Lung (tissue), 12 donors: ENCODE measurements around the gene GFPT2. TPM values are rescaled to one million over a fixed set of nuclear protein-coding genes. Genes with fewer than 3 reads are reported as not detected.

Experiments
- ATAC-seq: fragments of 200-7000 bp; cut with Tn5 transposase; one replicate; pipeline ENCODE4 v1.9.1; 2020; ENCODE audit warnings: moderate number of reproducible peaks; ENCODE audit not compliant: insufficient read depth, low FRiP score
- DNase-seq, 3 donors: peaks; one replicate each; pipeline ENCODE4 v3.0.0-alpha.2; 2013 to 2017
- H3K27ac ChIP-seq, 2 donors: one replicate each; pipeline ENCODE4 v1.5.1; 2013; ENCODE audit warnings: mild to moderate bottlenecking in 2 of 2, moderate library complexity in 2 of 2, control low read depth in 1 of 2, inconsistent platforms in 1 of 2, low read depth in 1 of 2, low read length in 1 of 2
- H3K27me3 ChIP-seq, 3 donors: one replicate each; pipeline ENCODE4 v1.5.1; 2013; ENCODE audit warnings: low read length in 2 of 3; ENCODE audit not compliant: control insufficient read depth in 3 of 3, insufficient read depth in 3 of 3
- H3K36me3 ChIP-seq, 4 donors: one replicate each; pipeline ENCODE4 v1.5.1; 2013; ENCODE audit warnings: low read length in 4 of 4, mild to moderate bottlenecking in 1 of 4, moderate library complexity in 1 of 4; ENCODE audit not compliant: control insufficient read depth in 4 of 4, insufficient read depth in 4 of 4
- H3K4me1 ChIP-seq, 5 donors: one replicate each; pipeline ENCODE4 v1.5.1; 2013; ENCODE audit warnings: low read length in 5 of 5, mild to moderate bottlenecking in 2 of 5, moderate library complexity in 1 of 5; ENCODE audit not compliant: control insufficient read depth in 5 of 5, insufficient read depth in 5 of 5
- H3K4me3 ChIP-seq: one replicate; pipeline ENCODE4 v1.5.1; 2013; ENCODE audit warnings: mild to moderate bottlenecking, control low read depth, moderate library complexity
- H3K9ac ChIP-seq, 2 donors: one replicate each; pipeline ENCODE4 v1.5.1; 2013; ENCODE audit warnings: low read length in 2 of 2, control low read depth in 1 of 2; ENCODE audit not compliant: insufficient read depth in 1 of 2
- H3K9me3 ChIP-seq, 4 donors: one replicate each; pipeline ENCODE4 v1.5.1; 2013; ENCODE audit warnings: low read length in 3 of 4, mild to moderate bottlenecking in 1 of 4, moderate library complexity in 1 of 4; ENCODE audit not compliant: control insufficient read depth in 4 of 4, insufficient read depth in 3 of 4
- CTCF ChIP-seq: IDR thresholded peaks from 2 replicates; pipeline ENCODE4 v1.5.1; 2012; ENCODE audit warnings: mild to moderate bottlenecking; ENCODE audit errors: control extremely low read depth, extremely low read depth
- WGBS, 2 donors: extraction: QIAGEN DNeasy Blood & Tissue Kit; methylation state at CpG; one replicate each; pipeline ENCODE4 v1.1.7; 2013; 5-methylcytosine and 5-hydroxymethylcytosine counted together
- polyA plus RNA-seq, 2 donors: library from polyadenylated mRNA; stranded (reverse); fragments of 200-250 nt; gene quantifications; one replicate each; pipeline ENCODE4 v1.2.1, GENCODE V29; 2013
- total RNA-seq, 2 donors: library from RNA; depleted of rRNA in 1 of 2; stranded (reverse); fragments of >200 nt in 1 of 2; gene quantifications; one replicate each; pipeline ENCODE4 v1.2.1, GENCODE V29; 2014 to 2021
- donor health status: control.
- donor health status: control.
- donor health status: Bipolar disorder and iron deficiency.
- donor health status: healthy.
- donor health status: DM: yes; HTN: yes; CAD: no.

The GFPT2 gene
- total and polyA plus RNA-seq, 4 donors, result 11.1 to 26.6 (median 17.3) TPM

- peaks cover 0 to 20% (median 7%) of the 10 kb centered on the region in 5 donors for H3K4me1 ChIP-seq
- no peak for TF ChIP-seq CTCF
- no peak overlapping the region for H3K27ac ChIP-seq
- H3K9ac ChIP-seq, result no peak overlapping the region
- no peaks in the 10 kb centered on the region for H3K27me3 ChIP-seq
- no peaks in the 10 kb centered on the region for H3K9me3 ChIP-seq
- ATAC-seq (no peak), DNase-seq (peak in 1 of 3 donors; percentile 7)
- no peak overlapping the region for H3K4me3 ChIP-seq
- peaks cover 0 to 6% (median 1%) of the 10 kb centered on the region in 4 donors for H3K36me3 ChIP-seq
- WGBS, 2 donors, result 64 to 83% methylated on average over 3 of the region's 3 CpGs
Observed at GRCh38 chr5:180289433-180289832, 63.7 kb downstream of the GFPT2 start.

GRCh38 chr5:180287868-180288267, 65.3 kb downstream of the GFPT2 start:
- Histone ChIP-seq H3K27me3 (no peaks in the 10 kb centered on the region), H3K4me3 (no peak overlapping the region), H3K36me3 (peaks cover 0 to 6% (median 4%) of the 10 kb centered on the region in 4 donors), H3K4me1 (peaks cover 0 to 20% (median 7%) of the 10 kb centered on the region in 5 donors), H3K9ac (no peak overlapping the region), H3K9me3 (peaks cover 0 to 6% (median 0%) of the 10 kb centered on the region in 4 donors), H3K27ac (no peak overlapping the region)
- DNase-seq, result no peak
- no peak for ATAC-seq
- TF ChIP-seq CTCF, result no peak
- 78 to 88% methylated on average over 7 of the region's 7 CpGs for WGBS, 2 donors

- peaks cover 0 to 9% (median 8%) of the 10 kb centered on the region in 4 donors for H3K36me3 ChIP-seq
- ATAC-seq (no peak), DNase-seq (peak in 1 of 3 donors; percentile 18)
- peaks cover 0 to 11% (median 0%) of the 10 kb centered on the region in 4 donors for H3K9me3 ChIP-seq
- no peaks in the 10 kb centered on the region for H3K27me3 ChIP-seq
- H3K4me3 ChIP-seq, result no peak overlapping the region
- TF ChIP-seq CTCF, result no peak
- no peak overlapping the region for H3K27ac ChIP-seq
- WGBS, 2 donors, result 77 to 93% methylated on average over 2 of the region's 2 CpGs
- no peak overlapping the region for H3K9ac ChIP-seq
- peaks cover 0 to 23% (median 9%) of the 10 kb centered on the region in 5 donors for H3K4me1 ChIP-seq
Observed at GRCh38 chr5:180287404-180287803, 65.7 kb downstream of the GFPT2 start.

- H3K36me3 ChIP-seq, result peaks cover 0 to 27% (median 19%) of the 10 kb centered on the region in 4 donors
- peaks cover 0 to 13% (median 6%) of the 10 kb centered on the region in 5 donors for H3K4me1 ChIP-seq
- ATAC-seq, result no peak
- H3K27ac ChIP-seq, result no peak overlapping the region
- no peak for TF ChIP-seq CTCF
- WGBS, 2 donors, result 79% methylated on average over 10 of the region's 10 CpGs
- H3K9ac ChIP-seq, result no peak overlapping the region
- H3K9me3 ChIP-seq, result peaks cover 0 to 21% (median 0%) of the 10 kb centered on the region in 4 donors
- no peaks in the 10 kb centered on the region for H3K27me3 ChIP-seq
- no peak for DNase-seq
- H3K4me3 ChIP-seq, result no peak overlapping the region
Observed at GRCh38 chr5:180284149-180284548, 69.0 kb downstream of the GFPT2 start.
